GM21515 (cell line): ENCODE data around the gene P2RY4.
"Not testable (repeated sequence)": the region's sequence is repeated elsewhere in the genome, so short reads cannot be mapped to it uniquely, and the experiment has no call there.

Source experiments
- ATAC-seq: cut with Tn5 transposase; IDR thresholded peaks from one replicate; pipeline ENCODE4 v1.9.1; 2021; ENCODE audit not compliant: unreplicated experiment

The P2RY4 gene

GRCh38 chrX:70244881-70245280, 15.1 kb downstream of the P2RY4 start:
- ATAC-seq: no peak

- not testable (repeated sequence) for ATAC-seq
These were observed 16.4 kb downstream of the P2RY4 start for GRCh38 chrX:70243601-70244000.

- ATAC-seq: no peak
These were observed 18.5 kb downstream of the P2RY4 start for GRCh38 chrX:70241501-70241900.

GRCh38 chrX:70240751-70241150, 19.3 kb downstream of the P2RY4 start:
- no peak for ATAC-seq

GRCh38 chrX:70234355-70234754, 25.6 kb downstream of the P2RY4 start, which contains the start of gene AWAT1:
Gene AWAT1, plus strand, starts transcription at chrX:70234655. Its CDS starts 41 bp downstream, at chrX:70234696.
- ATAC-seq: no peak

- no peak for ATAC-seq
These were observed 28.3 kb downstream of the P2RY4 start for GRCh38 chrX:70231666-70232065.

GRCh38 chrX:70226687-70227086, 33.3 kb downstream of the P2RY4 start:
- no peak for ATAC-seq

GRCh38 chrX:70226048-70226447, 34.0 kb downstream of the P2RY4 start:
- no peak for ATAC-seq

- no peak for ATAC-seq
These were observed 39.9 kb downstream of the P2RY4 start for GRCh38 chrX:70219938-70220764.

GRCh38 chrX:70209570-70209969, 50.4 kb downstream of the P2RY4 start:
- ATAC-seq: not testable (repeated sequence)

GRCh38 chrX:70208479-70208878, 51.5 kb downstream of the P2RY4 start:
- ATAC-seq: no peak
